Central memory CD8-positive, alpha-beta T cell (primary cell): Measurements from ENCODE around the gene FADD.
"Not testable (repeated sequence)": the region's sequence is repeated elsewhere in the genome, so short reads cannot be mapped to it uniquely, and the experiment has no call there.

Source experiments
- ATAC-seq: fragments of 150-1000 bp; cut with Tn5 transposase; replicated peaks from 2 replicates; pipeline ENCODE4 v1.10.0; 2022; ENCODE audit warnings: mild to moderate bottlenecking, moderate FRiP score, moderate number of reproducible peaks; ENCODE audit not compliant: poor library complexity, severe bottlenecking; ENCODE audit errors: extremely low read depth
- DNase-seq, 2 donors: peaks; one replicate each; pipeline ENCODE4 v3.0.0; 2021; ENCODE audit warnings: low spot score in 2 of 2
- H3K27ac Mint-ChIP-seq: one replicate; pipeline ENCODE4 v1.8.0; 2022; ENCODE audit warnings: low read depth, mild to moderate bottlenecking, moderate library complexity, mixed read lengths
- H3K27me3 Mint-ChIP-seq: one replicate; pipeline ENCODE4 v1.8.0; 2022; ENCODE audit warnings: mixed read lengths
- H3K36me3 Mint-ChIP-seq: one replicate; pipeline ENCODE4 v1.8.0; 2022; ENCODE audit warnings: mild to moderate bottlenecking, moderate library complexity, mixed read lengths; ENCODE audit not compliant: insufficient read depth
- H3K4me1 Mint-ChIP-seq: one replicate; pipeline ENCODE4 v1.8.0; 2022; ENCODE audit warnings: mixed read lengths
- H3K4me3 Mint-ChIP-seq: one replicate; pipeline ENCODE4 v1.8.0; 2022; ENCODE audit warnings: mild to moderate bottlenecking, moderate library complexity, mixed read lengths
- H3K9me3 Mint-ChIP-seq: one replicate; pipeline ENCODE4 v1.8.0; 2022; ENCODE audit warnings: mixed read lengths

Gene FADD

DNA sequence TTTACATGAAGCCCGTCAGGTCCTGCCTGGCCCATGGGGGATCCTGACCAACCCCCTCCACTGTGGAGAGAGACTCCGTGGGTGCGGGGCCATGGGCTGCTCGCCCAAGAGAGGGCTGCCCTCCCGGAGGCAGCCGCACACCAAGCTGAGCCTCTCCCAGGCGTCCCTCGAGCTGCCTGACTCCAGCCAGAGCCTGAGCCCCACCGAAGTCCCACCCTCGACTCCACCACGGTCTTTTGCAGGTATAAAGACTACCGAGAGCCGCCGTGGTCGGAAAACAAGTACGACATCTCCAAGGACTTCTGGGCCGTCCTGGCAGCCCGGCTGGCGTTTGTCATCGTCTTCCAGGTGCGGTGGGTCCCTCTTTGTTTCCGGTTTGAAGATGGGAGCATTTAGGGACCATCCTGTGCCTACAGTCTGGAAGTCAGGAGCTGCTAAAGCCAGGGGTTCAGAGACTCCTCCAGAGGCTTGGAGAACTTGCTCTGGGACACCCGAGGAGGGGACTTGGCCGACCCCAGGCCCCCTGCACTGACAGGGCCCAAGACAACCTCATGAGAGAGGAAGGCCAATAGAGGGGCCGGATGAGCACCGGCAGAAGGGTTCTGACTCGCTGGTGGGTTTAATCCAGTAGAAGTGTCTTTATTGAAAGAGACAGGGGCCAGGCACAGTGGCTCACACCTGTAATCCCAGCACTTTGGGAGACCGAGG lies 17.6 kb upstream of the FADD start:
- no peak for ATAC-seq
- no peaks in the 10 kb centered on the region for H3K4me1 Mint-ChIP-seq
- H3K36me3 Mint-ChIP-seq: peaks cover 2% of the 10 kb centered on the region
- no peaks in the 10 kb centered on the region for H3K9me3 Mint-ChIP-seq
- DNase-seq: no peak
- no peak overlapping the region for H3K4me3 Mint-ChIP-seq
- H3K27me3 Mint-ChIP-seq: peaks cover 27% of the 10 kb centered on the region
- H3K27ac Mint-ChIP-seq: no peak overlapping the region

DNA sequence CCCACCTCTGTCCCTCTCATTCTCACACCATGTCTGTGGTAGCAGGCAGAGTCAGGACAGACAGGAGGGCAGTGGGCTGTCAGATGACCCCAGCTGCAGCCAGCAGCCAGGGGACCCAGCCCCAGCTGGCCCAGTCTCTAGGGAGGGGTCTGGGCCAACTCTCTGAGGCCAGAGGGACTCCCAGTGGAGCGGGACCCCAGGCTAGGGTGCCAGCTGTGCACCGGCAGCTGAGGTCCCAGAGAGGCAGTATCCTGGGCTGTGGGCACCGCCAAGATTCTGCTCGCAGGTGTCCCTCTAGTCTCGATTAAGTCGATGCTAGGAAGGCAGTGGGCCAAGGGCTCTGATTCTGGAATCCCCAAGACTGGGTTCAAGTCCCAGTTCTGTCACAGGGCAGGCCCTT lies 16.7 kb upstream of the FADD start:
- H3K36me3 Mint-ChIP-seq: peaks cover 2% of the 10 kb centered on the region

DNA sequence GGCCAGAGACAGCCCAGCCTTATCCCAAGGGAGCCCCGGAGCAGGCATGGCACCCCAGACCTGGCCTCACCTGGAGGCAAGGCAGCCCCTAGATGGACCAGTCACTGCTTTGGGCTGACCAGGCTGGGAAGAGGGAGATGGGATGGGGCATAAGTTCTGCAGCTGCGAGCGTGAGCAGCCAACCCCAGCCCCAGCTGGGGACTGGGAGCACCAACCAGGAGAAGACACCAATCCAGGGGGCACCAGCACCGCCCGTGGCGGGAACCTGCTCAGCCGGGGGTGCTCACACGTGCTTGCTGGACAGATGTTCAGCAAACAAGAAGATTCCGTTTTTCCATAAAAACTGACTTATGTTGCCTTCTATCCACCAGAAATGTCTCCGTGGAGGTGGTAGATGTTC lies 16.2 kb upstream of the FADD start:
- ATAC-seq (no peak), DNase-seq (no peak)
- peaks cover 2% of the 10 kb centered on the region for H3K36me3 Mint-ChIP-seq
- H3K4me3 Mint-ChIP-seq: no peak overlapping the region
- no peaks in the 10 kb centered on the region for H3K4me1 Mint-ChIP-seq
- H3K9me3 Mint-ChIP-seq: no peaks in the 10 kb centered on the region
- peaks cover 27% of the 10 kb centered on the region for H3K27me3 Mint-ChIP-seq
- H3K27ac Mint-ChIP-seq: no peak overlapping the region

More for the DNA sequence above, 16.7 kb upstream of the FADD start:
- H3K9me3 Mint-ChIP-seq: no peaks in the 10 kb centered on the region
- H3K27ac Mint-ChIP-seq: no peak overlapping the region
- no peak overlapping the region for H3K4me3 Mint-ChIP-seq
- H3K27me3 Mint-ChIP-seq: peaks cover 27% of the 10 kb centered on the region
- H3K4me1 Mint-ChIP-seq: no peaks in the 10 kb centered on the region
- ATAC-seq (no peak), DNase-seq (no peak)

DNA sequence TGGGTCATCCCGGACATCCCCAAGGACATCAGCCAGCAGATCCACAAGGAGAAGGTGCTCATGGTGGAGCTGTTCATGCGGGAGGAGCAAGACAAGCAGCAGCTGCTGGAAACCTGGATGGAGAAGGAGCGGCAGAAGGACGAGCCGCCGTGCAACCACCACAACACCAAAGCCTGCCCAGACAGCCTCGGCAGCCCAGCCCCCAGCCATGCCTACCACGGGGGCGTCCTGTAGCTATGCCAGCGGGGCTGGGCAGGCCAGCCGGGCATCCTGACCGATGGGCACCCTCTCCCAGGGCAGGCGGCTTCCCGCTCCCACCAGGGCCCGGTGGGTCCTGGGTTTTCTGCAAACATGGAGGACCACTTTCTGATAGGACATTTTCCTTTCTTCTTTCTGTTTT lies 15.3 kb upstream of the FADD start:
- peaks cover 20% of the 10 kb centered on the region for H3K27me3 Mint-ChIP-seq
- H3K27ac Mint-ChIP-seq: no peak overlapping the region
- H3K4me3 Mint-ChIP-seq: no peak overlapping the region
- no peaks in the 10 kb centered on the region for H3K4me1 Mint-ChIP-seq
- H3K36me3 Mint-ChIP-seq: peaks cover 2% of the 10 kb centered on the region
- DNase-seq (no peak), ATAC-seq (no peak)
- H3K9me3 Mint-ChIP-seq: no peaks in the 10 kb centered on the region

DNA sequence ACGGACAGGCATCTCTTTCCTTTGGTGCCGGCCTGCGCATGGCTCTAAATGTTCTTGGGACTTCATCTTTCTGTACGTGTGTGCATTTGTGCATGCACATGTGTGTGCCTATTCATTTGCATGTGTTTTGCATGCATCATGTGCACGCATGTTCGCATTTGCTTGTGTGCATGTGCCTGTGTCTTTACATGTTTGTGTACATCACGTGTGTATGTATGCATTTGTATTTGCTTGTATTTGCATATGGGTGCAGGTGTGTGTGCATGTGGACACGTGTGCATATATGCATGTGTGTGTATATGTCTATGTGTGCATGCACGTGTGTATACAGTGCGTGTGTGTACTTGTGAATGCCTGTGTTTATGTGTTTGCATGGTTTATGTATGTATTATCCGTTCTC lies 13.5 kb upstream of the FADD start:
- H3K36me3 Mint-ChIP-seq: peaks cover 2% of the 10 kb centered on the region
- H3K4me3 Mint-ChIP-seq: no peak overlapping the region
- no peak for DNase-seq
- H3K27ac Mint-ChIP-seq: no peak overlapping the region
- ATAC-seq: no peak
- peaks cover 10% of the 10 kb centered on the region for H3K27me3 Mint-ChIP-seq
- no peaks in the 10 kb centered on the region for H3K9me3 Mint-ChIP-seq
- no peaks in the 10 kb centered on the region for H3K4me1 Mint-ChIP-seq

DNA sequence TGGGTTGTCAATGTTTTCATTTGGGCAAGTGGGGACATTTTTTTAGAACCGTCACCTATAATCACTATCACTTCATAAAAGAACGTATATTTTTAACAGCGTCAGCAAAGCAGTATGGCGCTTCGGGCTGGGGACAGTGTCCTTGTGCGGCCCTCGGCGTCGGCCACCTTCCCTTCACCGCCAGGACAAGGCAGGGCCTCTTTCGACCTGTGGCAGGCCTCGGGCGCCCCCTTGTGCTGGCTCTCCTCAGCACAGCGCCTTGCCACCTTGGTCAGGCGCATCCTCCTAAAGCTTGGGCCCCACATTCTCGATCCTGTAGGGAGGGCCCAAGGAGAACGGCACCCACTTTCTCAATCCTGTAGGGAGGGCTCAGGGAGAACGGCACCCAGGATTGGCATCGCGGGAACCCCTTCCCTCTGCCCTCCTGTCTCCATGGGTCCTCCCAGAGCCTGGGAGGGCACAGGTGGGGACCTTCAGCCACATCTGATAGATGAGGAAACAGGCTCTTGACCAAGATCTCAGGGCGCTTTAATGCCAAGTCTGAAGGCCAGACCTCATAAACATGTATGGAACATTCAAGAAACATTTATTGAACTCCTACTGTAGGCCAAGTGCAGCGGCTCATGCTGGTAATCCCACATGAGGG lies 11.5 kb upstream of the FADD start:
- Mint-ChIP-seq H3K27me3 (no peaks in the 10 kb centered on the region), H3K4me3 (no peak overlapping the region), H3K9me3 (no peaks in the 10 kb centered on the region), H3K36me3 (peaks cover 2% of the 10 kb centered on the region), H3K4me1 (no peaks in the 10 kb centered on the region), H3K27ac (no peak overlapping the region)
- DNase-seq: no peak
- ATAC-seq: no peak

DNA sequence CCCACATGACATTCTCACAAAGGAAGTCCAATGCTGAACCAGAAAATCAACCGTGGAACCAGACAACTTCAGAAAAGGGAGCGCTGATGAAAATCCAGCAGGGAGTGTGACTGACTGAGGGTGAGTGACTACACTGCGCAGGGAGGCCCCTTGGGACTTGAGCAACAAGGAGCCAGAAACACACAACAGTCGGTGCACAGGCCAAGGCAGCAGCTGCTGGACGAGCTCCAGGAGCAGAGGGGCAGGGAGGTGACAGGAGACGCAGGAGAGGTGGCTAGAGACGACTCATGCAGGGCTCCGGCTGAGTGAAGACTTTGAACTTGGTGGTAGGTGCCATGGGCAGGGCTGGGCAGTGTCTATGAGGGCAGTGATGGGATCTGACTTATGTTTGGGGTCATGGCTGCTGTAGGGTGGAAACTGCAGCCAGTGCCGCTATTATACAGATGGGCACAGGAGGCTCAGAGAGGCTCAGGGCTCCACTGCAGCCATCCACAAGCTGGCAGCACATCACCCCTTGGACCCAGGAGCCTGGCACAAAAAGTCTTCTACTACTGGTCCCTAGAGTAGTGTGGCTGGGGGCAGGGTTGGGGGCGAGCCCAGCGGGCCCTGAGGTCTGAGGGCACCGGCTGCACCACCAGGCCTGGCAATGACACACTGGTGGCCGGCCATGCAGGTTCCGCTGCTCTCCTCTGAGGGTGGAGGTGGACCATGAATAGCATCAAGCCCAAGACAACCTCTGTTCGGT lies 10.3 kb upstream of the FADD start:
- no peak overlapping the region for H3K27ac Mint-ChIP-seq

DNA sequence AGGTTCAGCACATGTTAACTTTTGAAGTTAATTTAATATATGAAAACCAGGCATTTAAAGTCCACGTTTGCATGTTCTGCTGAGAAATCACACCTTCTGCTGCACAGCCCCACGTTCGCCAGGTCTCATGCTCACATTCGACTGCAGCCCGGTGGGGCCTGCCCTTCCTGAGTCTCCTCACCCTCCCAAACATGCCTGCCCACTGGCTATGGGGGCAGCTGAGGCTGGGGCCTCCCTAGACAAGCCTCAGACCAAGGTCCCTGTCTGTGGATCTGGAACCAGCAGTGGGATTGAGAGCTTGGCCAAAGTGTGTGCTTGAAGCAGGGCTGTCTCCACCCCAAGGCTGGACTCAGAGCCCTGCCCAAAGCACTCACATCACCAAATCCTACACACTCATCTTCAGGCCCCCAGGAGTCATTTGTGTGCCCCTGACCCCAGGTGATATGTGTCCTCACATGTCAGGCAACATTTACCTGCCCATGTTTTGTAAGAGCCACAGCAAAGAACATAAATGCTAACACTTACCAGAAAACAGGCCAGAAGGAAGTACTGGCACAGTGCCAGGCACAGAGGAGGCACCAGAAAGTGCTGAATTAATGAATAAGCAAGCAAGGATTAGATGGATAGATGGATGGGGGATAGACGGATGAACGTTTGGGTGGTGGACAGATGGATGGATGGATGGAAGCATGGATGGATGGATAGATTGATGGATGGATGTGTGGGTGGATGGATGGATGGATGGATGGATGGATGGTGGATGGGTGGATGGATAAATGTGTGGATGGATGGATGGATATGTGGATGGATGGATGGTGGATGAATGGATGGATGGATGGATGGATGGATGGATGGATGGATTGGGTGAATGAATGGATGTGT lies 9.4 kb upstream of the FADD start:
- no peak for DNase-seq
- no peaks in the 10 kb centered on the region for H3K27me3 Mint-ChIP-seq
- H3K27ac Mint-ChIP-seq: no peak overlapping the region
- H3K36me3 Mint-ChIP-seq: peaks cover 2% of the 10 kb centered on the region
- no peaks in the 10 kb centered on the region for H3K9me3 Mint-ChIP-seq
- no peak for ATAC-seq
- H3K4me3 Mint-ChIP-seq: no peak overlapping the region
- H3K4me1 Mint-ChIP-seq: no peaks in the 10 kb centered on the region

More for the DNA sequence above, 10.3 kb upstream of the FADD start:
- DNase-seq (no peak), ATAC-seq (no peak)
- Mint-ChIP-seq H3K9me3 (no peaks in the 10 kb centered on the region), H3K36me3 (peaks cover 2% of the 10 kb centered on the region), H3K27me3 (no peaks in the 10 kb centered on the region), H3K4me1 (no peaks in the 10 kb centered on the region), H3K4me3 (no peak overlapping the region)

DNA sequence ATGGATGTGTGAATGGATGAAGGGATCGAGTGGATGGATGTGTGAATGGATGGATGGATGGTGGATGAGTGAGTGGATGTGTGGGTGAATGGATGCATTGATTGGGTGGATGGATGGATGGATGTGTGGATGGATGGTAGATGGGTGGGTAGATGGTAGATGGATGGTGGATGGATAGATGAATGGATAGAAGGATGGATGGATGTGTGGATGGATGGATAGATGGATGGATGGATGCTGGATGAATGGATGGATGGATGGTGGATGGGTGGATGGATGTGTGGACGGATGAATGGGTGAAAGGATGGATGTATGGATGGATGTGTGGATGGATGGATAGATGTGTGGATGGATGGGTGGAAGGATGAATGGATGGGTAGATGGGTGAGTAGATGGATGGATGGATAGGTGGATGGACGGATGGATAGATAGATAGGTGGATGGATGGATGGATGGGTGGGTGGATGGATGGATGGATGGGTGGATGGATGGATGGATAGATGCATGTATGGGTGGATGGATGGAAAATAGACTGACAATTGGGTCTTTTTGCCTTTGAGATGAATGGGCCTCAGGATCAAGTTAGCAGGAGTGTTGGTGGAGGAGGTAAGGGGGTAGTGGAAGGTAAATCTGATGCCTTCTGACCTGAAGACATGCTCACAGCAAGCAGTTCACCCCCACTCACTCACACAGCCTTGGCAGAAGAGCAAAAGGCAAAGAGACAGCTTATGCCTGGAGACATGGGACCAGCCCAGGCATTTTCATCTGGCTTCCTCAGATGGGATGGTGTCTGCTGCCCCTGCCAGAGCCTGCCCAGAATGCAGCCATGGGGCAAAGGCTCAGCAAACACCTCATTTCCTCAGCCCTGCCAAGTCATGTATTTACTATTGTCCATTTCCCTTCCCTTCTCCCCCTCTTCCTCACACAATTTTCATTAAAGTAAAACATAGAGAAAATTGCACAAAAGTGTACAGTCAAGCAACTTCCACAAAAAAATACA lies 8.0 kb upstream of the FADD start:
- DNase-seq: no peak
- no peaks in the 10 kb centered on the region for H3K27me3 Mint-ChIP-seq
- no peak overlapping the region for H3K27ac Mint-ChIP-seq
- no peak for ATAC-seq
- H3K4me1 Mint-ChIP-seq: no peaks in the 10 kb centered on the region
- no peaks in the 10 kb centered on the region for H3K9me3 Mint-ChIP-seq
- no peak overlapping the region for H3K4me3 Mint-ChIP-seq
- no peaks in the 10 kb centered on the region for H3K36me3 Mint-ChIP-seq

DNA sequence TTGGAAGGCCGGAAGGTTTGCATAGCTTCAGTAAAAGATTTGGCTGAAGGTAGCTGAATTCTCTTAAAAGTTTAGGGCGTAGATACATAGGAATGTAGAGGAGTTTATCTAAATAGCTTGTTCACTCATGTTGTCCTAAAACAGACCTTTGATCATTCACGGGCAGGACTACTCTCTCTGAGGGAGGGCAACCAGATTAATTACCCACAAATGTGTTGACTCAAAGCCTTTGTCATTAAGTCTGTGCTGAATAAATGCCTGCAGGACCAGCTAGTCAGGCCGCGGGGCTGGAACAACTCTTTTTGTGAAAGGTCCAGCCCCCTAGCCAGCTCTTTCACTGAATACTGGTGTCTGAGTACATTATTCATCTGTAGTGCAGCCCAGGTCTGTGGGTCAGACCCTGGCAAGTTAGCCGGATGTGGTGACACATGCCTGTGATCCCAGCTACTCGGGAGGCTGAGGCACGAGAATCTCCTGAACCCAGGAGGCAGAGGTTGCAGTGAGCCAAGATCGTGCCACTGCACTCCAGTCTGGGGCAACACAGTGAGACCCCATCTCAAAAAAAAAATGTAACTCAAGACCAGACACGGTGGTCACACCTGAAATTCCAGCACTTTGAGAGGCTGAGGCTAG lies 2.8 kb upstream of the FADD start:
- ATAC-seq (no peak), DNase-seq (no peak)
- peaks cover 16% of the 10 kb centered on the region for H3K4me1 Mint-ChIP-seq
- H3K9me3 Mint-ChIP-seq: no peaks in the 10 kb centered on the region
- H3K36me3 Mint-ChIP-seq: peaks cover 10% of the 10 kb centered on the region
- H3K27me3 Mint-ChIP-seq: no peaks in the 10 kb centered on the region
- peak overlapping the region; percentile 55 for H3K27ac Mint-ChIP-seq
- H3K4me3 Mint-ChIP-seq: no peak overlapping the region

DNA sequence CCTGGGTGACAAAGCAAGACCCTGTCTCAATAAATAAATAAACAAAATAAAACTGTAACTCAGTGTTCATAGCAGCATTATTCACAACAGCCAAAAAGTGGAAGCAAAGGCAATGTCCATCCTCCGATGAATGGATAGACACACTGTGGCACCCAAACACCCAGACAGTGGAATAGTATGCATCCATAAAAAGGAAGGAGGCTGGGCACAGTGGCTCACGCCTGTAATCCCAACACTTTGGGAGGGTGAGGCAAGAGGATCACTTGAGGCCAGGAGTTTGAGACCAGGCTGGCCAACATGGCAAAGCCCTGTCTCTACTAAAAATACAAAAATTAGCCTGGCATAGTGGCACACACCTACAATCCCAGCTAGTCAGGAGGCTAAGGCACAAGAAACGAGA lies 2.0 kb upstream of the FADD start:
- not testable (repeated sequence) for H3K9me3 Mint-ChIP-seq, H3K4me3 Mint-ChIP-seq, ATAC-seq, H3K27ac Mint-ChIP-seq, DNase-seq, H3K27me3 Mint-ChIP-seq
- H3K36me3 Mint-ChIP-seq: peaks cover 15% of the 10 kb centered on the region
- H3K4me1 Mint-ChIP-seq: peaks cover 23% of the 10 kb centered on the region
